Panc1 (cell line): ENCODE measurements around the gene ATE1. TPM values are rescaled to one million over a fixed set of nuclear protein-coding genes. Genes with fewer than 3 reads are reported as not detected.
A peak's percentile ranks its signal among the peaks of the same experiment; 100 is the strongest.

Source experiments
- ATAC-seq: fragments of 200-7000 bp; cut with Tn5 transposase; 2 replicates; pipeline ENCODE4 v1.9.1; 2020; ENCODE audit warnings: mild to moderate bottlenecking, moderate library complexity
- BruUV-seq: library from RNA; stranded (reverse); fragments of 400-500 nt; replicated peaks from 2 replicates; lab custom pipeline; 2021; lab: Mats Ljungman, UMichigan
- CTCF ChIA-PET: fragments of 300-600 bp; sonication (Branson Sonifier 250); formaldehyde crosslinking; loops from one replicate; lab custom pipeline; 2022; ENCODE audit warnings: antibody characterized with exemption; lab: Charles Lee
- POLR2A ChIA-PET: fragments of 300-600 bp; sonication (Branson Sonifier 250); formaldehyde crosslinking; loops from one replicate; lab custom pipeline; 2022; ENCODE audit warnings: antibody characterized with exemption; lab: Charles Lee
- DNase-seq: peaks from one replicate; pipeline ENCODE4 v3.0.0-alpha.2; 2010; ENCODE audit warnings: low read depth, low spot score
- H3K27ac ChIP-seq: 2 replicates; pipeline ENCODE4 v1.5.1; 2011; ENCODE audit warnings: mild to moderate bottlenecking, low read length, inconsistent platforms
- H3K27me3 ChIP-seq: fragments of 200-500 bp; sonication (Bioruptor generic); 2 replicates; pipeline ENCODE4 v1.6.0; 2014; ENCODE audit warnings: low read length, inconsistent platforms; ENCODE audit not compliant: control insufficient read depth, insufficient read depth
- H3K36me3 ChIP-seq: fragments of 200-500 bp; sonication (Bioruptor generic); 2 replicates; pipeline ENCODE4 v1.5.1; 2014; ENCODE audit warnings: inconsistent platforms, mild to moderate bottlenecking, low read length, moderate library complexity; ENCODE audit not compliant: control insufficient read depth, insufficient read depth
- H3K4me1 ChIP-seq: 2 replicates; pipeline ENCODE4 v1.5.1; 2011; ENCODE audit warnings: inconsistent platforms, mild to moderate bottlenecking, low read length, moderate library complexity; ENCODE audit not compliant: control insufficient read depth, insufficient read depth
- H3K4me3 ChIP-seq, 2 experiments: 2 replicates each; pipeline ENCODE4 v1.5.1; 2011 to 2012; ENCODE audit warnings: low read depth in 2 of 2, low read length in 2 of 2, mild to moderate bottlenecking in 2 of 2, inconsistent platforms in 1 of 2, moderate library complexity in 1 of 2
- H3K9me3 ChIP-seq: fragments of 200-500 bp; sonication (Bioruptor generic); 2 replicates; pipeline ENCODE4 v1.5.1; 2014; ENCODE audit warnings: low read depth, mild to moderate bottlenecking, inconsistent platforms, low read length, moderate library complexity; ENCODE audit not compliant: control insufficient read depth, insufficient read depth
- POLR2AphosphoS5 ChIP-seq: IDR thresholded peaks from 2 replicates; pipeline ENCODE4 v1.6.1; 2012; ENCODE audit warnings: mild to moderate bottlenecking, low read depth, low read length, moderate library complexity
- REST ChIP-seq, 2 experiments: IDR thresholded peaks; 2 replicates each; pipeline ENCODE4 v1.6.1; 2011 to 2012; ENCODE audit warnings: low read depth in 2 of 2, control low read depth in 1 of 2, low read length in 1 of 2, mild to moderate bottlenecking in 1 of 2, moderate library complexity in 1 of 2; ENCODE audit not compliant: insufficient read depth in 1 of 2
- SIN3A ChIP-seq: IDR thresholded peaks from 2 replicates; pipeline ENCODE4 v1.6.1; 2012; ENCODE audit warnings: low read depth, mild to moderate bottlenecking, low read length, moderate library complexity, borderline replicate concordance; ENCODE audit not compliant: insufficient read depth
- TCF7L2 ChIP-seq: IDR thresholded peaks from 2 replicates; pipeline ENCODE4 v1.6.1; 2011; ENCODE audit warnings: mild to moderate bottlenecking, low read depth, low read length, inconsistent platforms
- in situ Hi-C: cut with HindIII; loops from 2 replicates; pipeline ENCODE4 v1.10.0; 2016; ENCODE audit warnings: low sequenced_read_pairs, low pct_unique_long_range_greater_than_20kb
- intact Hi-C: fragments of 100-400 bp; cut with micrococcal nuclease; formaldehyde crosslinking; loops from one replicate; pipeline ENCODE4 v1.10.0; 2022; ENCODE audit not compliant: unreplicated experiment
- total RNA-seq: library from RNA; stranded (reverse); gene quantifications from one replicate; pipeline ENCODE4 v1.2.1, GENCODE V29; 2021; ENCODE audit not compliant: unreplicated experiment
- TF ChIP-seq, protein P1 (sequence below): fragments of 450-650 bp; IDR thresholded peaks from 2 replicates; pipeline ENCODE4 v1.5.1; 2017; ENCODE audit warnings: mild to moderate bottlenecking

Gene ATE1
- total RNA-seq, 1 experiment from 2014 or later: 45.5 TPM

DNA sequence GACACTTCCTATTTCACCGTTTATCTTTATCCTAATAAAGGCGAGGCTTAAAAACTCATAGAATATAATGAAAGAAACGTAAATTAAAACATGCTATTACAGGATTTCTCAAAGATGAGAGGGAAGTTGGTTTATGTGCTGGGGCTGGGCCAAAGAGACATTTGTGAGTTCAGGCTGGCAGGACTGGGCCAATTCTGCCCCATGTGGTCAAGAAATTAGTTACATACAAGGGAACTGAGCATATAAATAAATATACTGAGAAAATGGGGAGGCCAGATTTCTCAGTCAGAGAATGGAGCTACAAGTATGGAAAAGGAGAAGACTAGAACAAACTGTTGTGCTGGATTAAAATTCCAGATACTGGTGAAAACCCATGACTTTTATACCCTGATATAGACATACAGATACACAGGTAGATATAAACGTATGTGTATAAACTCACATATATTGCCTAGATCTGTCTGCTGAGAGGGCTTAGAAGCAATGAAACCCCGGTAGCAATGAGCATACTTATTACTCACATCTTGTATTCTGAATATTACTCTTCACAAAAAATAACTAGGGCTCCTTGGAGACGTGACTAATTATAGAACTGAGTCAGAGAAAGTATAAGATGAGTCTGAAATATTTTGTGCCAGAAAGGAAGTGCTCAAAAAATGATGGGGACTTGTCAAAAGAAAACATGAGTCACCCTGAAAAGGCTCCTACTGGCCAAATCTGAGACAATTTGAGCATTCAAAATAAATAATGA is 173.9 kb downstream of the ATE1 start:
- H3K36me3 ChIP-seq: no peaks in the 10 kb centered on the region
- peaks cover 8% of the 10 kb centered on the region for H3K9me3 ChIP-seq
- no peak overlapping the region for H3K27ac ChIP-seq
- H3K4me1 ChIP-seq: no peaks in the 10 kb centered on the region
- POLR2A ChIA-PET: no interaction called here
- H3K4me3 ChIP-seq: no peak overlapping the region
- ATAC-seq: peak; percentile 70; the same call in 1 of the 2 replicates
- in situ Hi-C loops (no loop called here), intact Hi-C loops (no loop called here)
- CTCF ChIA-PET: no interaction called here
- no peaks in the 10 kb centered on the region for H3K27me3 ChIP-seq
- peak; percentile 53 for DNase-seq
- no peak for TF ChIP-seq SIN3A
- TF ChIP-seq, protein P1, sequence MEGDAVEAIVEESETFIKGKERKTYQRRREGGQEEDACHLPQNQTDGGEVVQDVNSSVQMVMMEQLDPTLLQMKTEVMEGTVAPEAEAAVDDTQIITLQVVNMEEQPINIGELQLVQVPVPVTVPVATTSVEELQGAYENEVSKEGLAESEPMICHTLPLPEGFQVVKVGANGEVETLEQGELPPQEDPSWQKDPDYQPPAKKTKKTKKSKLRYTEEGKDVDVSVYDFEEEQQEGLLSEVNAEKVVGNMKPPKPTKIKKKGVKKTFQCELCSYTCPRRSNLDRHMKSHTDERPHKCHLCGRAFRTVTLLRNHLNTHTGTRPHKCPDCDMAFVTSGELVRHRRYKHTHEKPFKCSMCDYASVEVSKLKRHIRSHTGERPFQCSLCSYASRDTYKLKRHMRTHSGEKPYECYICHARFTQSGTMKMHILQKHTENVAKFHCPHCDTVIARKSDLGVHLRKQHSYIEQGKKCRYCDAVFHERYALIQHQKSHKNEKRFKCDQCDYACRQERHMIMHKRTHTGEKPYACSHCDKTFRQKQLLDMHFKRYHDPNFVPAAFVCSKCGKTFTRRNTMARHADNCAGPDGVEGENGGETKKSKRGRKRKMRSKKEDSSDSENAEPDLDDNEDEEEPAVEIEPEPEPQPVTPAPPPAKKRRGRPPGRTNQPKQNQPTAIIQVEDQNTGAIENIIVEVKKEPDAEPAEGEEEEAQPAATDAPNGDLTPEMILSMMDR: peak; percentile 64
- TF ChIP-seq POLR2AphosphoS5: no peak
- TF ChIP-seq TCF7L2: no peak
- no peak for TF ChIP-seq REST (IDR thresholded peaks at IDR 0.05; ENCODE audit: insufficient read depth in 1 of 2, low read depth in 2 of 2, low read length in 1 of 2)
- no TSS peak for BruUV-seq

DNA sequence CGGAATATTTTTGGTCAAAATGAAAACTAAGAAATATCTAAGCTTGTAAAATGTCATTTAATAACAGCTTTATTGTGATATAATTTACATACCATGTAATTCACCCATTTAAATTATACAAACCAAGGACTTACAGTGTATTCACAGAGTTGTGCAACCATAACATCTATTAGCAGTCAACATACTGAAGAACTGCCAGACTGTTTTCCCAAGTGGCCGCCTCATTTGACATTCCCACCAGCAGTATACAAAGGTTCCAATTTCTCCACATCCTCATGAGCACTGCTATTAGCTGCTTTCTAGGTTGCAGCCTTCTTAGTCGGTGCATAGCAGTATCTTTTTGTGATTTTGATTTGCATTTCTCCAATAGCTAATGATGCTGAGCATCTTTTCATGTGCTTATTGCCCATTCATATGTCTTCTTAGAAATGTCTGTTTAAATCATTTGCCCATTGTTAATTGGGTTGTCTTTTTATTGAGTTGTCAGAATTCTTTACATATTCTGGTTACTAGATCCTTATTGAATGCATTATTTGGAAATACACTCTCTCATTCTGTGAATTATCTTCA is 176.6 kb downstream of the ATE1 start:
- POLR2A ChIA-PET: no interaction called here
- Histone ChIP-seq H3K36me3 (no peaks in the 10 kb centered on the region), H3K27ac (no peak overlapping the region), H3K4me1 (no peaks in the 10 kb centered on the region), H3K27me3 (no peaks in the 10 kb centered on the region), H3K9me3 (no peaks in the 10 kb centered on the region), H3K4me3 (no peak overlapping the region)
- in situ Hi-C loops (no loop called here), intact Hi-C loops (no loop called here)
- TF ChIP-seq REST (IDR thresholded peaks at IDR 0.05; ENCODE audit: insufficient read depth in 1 of 2, low read depth in 2 of 2, low read length in 1 of 2) (no peak), SIN3A (no peak), TCF7L2 (no peak), POLR2AphosphoS5 (no peak)
- TF ChIP-seq, protein P1: no peak
- CTCF ChIA-PET: no interaction called here
- no peak for DNase-seq
- ATAC-seq: no peak
- no TSS peak for BruUV-seq
